Measurements from ENCODE around the gene TTC23.
A peak's percentile ranks its signal among the peaks of the same experiment; 100 is the strongest.

The TTC23 gene

GRCh38 chr15:99170476-99171065, 78.8 kb downstream of the TTC23 start:
- in situ Hi-C loops (cut with MboI; ENCODE audit: low pct_unique_long_range_greater_than_20kb, low sequenced_read_pairs), result no loop called here
- no peak for DNase-seq

GRCh38 chr15:99169769-99170311, 79.5 kb downstream of the TTC23 start:
- DNase-seq, result no peak
- in situ Hi-C loops (cut with MboI; ENCODE audit: low pct_unique_long_range_greater_than_20kb, low sequenced_read_pairs), result no loop called here

GRCh38 chr15:99168601-99169580, 80.5 kb downstream of the TTC23 start:
- DNase-seq, result peak; percentile 3
- in situ Hi-C loops (cut with MboI; ENCODE audit: low pct_unique_long_range_greater_than_20kb, low sequenced_read_pairs), result no loop called here

GRCh38 chr15:99167640-99168039, 81.7 kb downstream of the TTC23 start:
- in situ Hi-C loops (cut with MboI; ENCODE audit: low pct_unique_long_range_greater_than_20kb, low sequenced_read_pairs), result no loop called here

GRCh38 chr15:99167201-99167600, 82.2 kb downstream of the TTC23 start:
- in situ Hi-C loops (cut with MboI; ENCODE audit: low pct_unique_long_range_greater_than_20kb, low sequenced_read_pairs), result no loop called here
- no peak for DNase-seq

More at GRCh38 chr15:99167640-99168039, 81.7 kb downstream of the TTC23 start:
- DNase-seq, result no peak

- no peak for DNase-seq
- in situ Hi-C loops (cut with MboI; ENCODE audit: low pct_unique_long_range_greater_than_20kb, low sequenced_read_pairs), result no loop called here
These were observed 83.3 kb downstream of the TTC23 start for GRCh38 chr15:99165956-99166689.

- DNase-seq, result no peak
- in situ Hi-C loops (cut with MboI; ENCODE audit: low pct_unique_long_range_greater_than_20kb, low sequenced_read_pairs), result no loop called here
These were observed 84.2 kb downstream of the TTC23 start for GRCh38 chr15:99165020-99165790.

- in situ Hi-C loops (cut with MboI; ENCODE audit: low pct_unique_long_range_greater_than_20kb, low sequenced_read_pairs), result no loop called here
- no peak for DNase-seq
These were observed 85.3 kb downstream of the TTC23 start for GRCh38 chr15:99164119-99164518.

- DNase-seq, result no peak
- in situ Hi-C loops (cut with MboI; ENCODE audit: low pct_unique_long_range_greater_than_20kb, low sequenced_read_pairs), result no loop called here
These were observed 85.9 kb downstream of the TTC23 start for GRCh38 chr15:99163271-99164062.

- no peak for DNase-seq
- in situ Hi-C loops (cut with MboI; ENCODE audit: low pct_unique_long_range_greater_than_20kb, low sequenced_read_pairs), result no loop called here
These were observed 90.6 kb downstream of the TTC23 start for GRCh38 chr15:99158626-99159412.

- in situ Hi-C loops (cut with MboI; ENCODE audit: low pct_unique_long_range_greater_than_20kb, low sequenced_read_pairs), result no loop called here
- DNase-seq, result no peak
These were observed 91.9 kb downstream of the TTC23 start for GRCh38 chr15:99157456-99157855.

- in situ Hi-C loops (cut with MboI; ENCODE audit: low pct_unique_long_range_greater_than_20kb, low sequenced_read_pairs), result no loop called here
- DNase-seq, result no peak
These were observed 93.4 kb downstream of the TTC23 start for GRCh38 chr15:99155961-99156443.

GRCh38 chr15:99154271-99154670, 95.1 kb downstream of the TTC23 start:
- DNase-seq, result no peak
- in situ Hi-C loops (cut with MboI; ENCODE audit: low pct_unique_long_range_greater_than_20kb, low sequenced_read_pairs), result no loop called here

GRCh38 chr15:99153026-99153535, 96.3 kb downstream of the TTC23 start:
- in situ Hi-C loops (cut with MboI; ENCODE audit: low pct_unique_long_range_greater_than_20kb, low sequenced_read_pairs), result no loop called here
- no peak for DNase-seq

GRCh38 chr15:99151156-99151555, 98.2 kb downstream of the TTC23 start:
- no peak for DNase-seq
- in situ Hi-C loops (cut with MboI; ENCODE audit: low pct_unique_long_range_greater_than_20kb, low sequenced_read_pairs), result no loop called here

GRCh38 chr15:99149366-99149765, 100.0 kb downstream of the TTC23 start:
- no peak for DNase-seq
- in situ Hi-C loops (cut with MboI; ENCODE audit: low pct_unique_long_range_greater_than_20kb, low sequenced_read_pairs), result no loop called here

GRCh38 chr15:99148851-99149276, 100.5 kb downstream of the TTC23 start:
- in situ Hi-C loops (cut with MboI; ENCODE audit: low pct_unique_long_range_greater_than_20kb, low sequenced_read_pairs), result no loop called here
- no peak for DNase-seq

All from KBM-7 (cell line).